ENCODE measurements around the gene BORCS8. TPM values are rescaled to one million over a fixed set of nuclear protein-coding genes. Genes with fewer than 3 reads are reported as not detected.

The BORCS8 gene
- total and polyA plus RNA-seq, 2 experiments from 2014 or later: 24.7 to 38.0 TPM

DNA sequence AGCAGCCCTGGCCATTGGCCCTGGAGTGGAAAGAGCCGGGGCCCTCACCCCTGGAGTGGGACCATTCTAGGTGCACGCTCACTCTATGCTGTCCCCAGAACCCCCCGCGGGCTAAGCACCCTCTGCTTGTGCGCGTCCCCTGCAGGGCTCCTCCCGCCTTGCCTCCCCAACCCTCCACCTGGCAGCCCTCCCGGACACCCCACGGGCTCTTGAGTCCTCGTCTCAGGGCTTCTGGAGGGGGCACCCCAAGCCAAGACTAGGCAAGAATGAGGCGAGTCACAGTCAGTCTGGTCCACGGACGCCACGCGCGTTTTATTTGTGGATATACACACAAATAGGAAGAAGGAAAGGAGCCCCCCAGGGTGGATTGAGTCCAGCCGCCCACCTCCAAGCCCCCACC is 46.7 kb downstream of the BORCS8 start:
- Histone ChIP-seq H3K36me3 (no peaks in the 10 kb centered on the region), H3K4me1 (ENCODE audit: low read depth) (no peaks in the 10 kb centered on the region), H3K27me3 (peaks cover 3% of the 10 kb centered on the region), H3K9me3 (ENCODE audit: low read depth) (no peaks in the 10 kb centered on the region), H3K27ac (no peak overlapping the region), H3K4me3 (no peak overlapping the region)
- TF ChIP-seq, protein P1, sequence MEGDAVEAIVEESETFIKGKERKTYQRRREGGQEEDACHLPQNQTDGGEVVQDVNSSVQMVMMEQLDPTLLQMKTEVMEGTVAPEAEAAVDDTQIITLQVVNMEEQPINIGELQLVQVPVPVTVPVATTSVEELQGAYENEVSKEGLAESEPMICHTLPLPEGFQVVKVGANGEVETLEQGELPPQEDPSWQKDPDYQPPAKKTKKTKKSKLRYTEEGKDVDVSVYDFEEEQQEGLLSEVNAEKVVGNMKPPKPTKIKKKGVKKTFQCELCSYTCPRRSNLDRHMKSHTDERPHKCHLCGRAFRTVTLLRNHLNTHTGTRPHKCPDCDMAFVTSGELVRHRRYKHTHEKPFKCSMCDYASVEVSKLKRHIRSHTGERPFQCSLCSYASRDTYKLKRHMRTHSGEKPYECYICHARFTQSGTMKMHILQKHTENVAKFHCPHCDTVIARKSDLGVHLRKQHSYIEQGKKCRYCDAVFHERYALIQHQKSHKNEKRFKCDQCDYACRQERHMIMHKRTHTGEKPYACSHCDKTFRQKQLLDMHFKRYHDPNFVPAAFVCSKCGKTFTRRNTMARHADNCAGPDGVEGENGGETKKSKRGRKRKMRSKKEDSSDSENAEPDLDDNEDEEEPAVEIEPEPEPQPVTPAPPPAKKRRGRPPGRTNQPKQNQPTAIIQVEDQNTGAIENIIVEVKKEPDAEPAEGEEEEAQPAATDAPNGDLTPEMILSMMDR (IDR thresholded peaks at IDR 0.05; ENCODE audit: low read depth, low read length): no peak
- no peak for DNase-seq (ENCODE audit: low read depth in 1 of 2, low spot score in 1 of 2)

DNA sequence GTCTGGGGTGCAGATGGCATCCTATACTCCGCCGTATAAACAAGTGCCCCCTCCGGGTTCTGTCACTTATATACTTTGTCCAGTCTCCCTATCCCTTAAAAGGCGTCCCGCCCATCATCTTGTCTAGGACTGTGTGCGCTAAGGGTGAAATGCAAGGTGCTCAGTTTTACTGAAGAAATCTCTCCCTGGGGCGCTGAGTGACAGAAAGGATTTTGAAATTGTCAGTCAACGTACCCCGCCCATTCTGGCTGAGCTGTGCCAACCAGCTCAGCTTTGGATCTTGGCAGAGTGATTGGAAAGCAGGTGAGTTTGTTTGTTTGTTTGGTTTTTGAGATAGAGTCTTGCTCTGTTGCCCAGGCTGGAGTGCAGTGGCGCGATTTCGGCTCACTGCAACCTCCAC is 49.6 kb downstream of the BORCS8 start:
- Histone ChIP-seq H3K9me3 (ENCODE audit: low read depth) (no peaks in the 10 kb centered on the region), H3K4me1 (ENCODE audit: low read depth) (peaks cover 2% of the 10 kb centered on the region), H3K4me3 (no peak overlapping the region), H3K36me3 (no peaks in the 10 kb centered on the region), H3K27ac (no peak overlapping the region), H3K27me3 (peaks cover 3% of the 10 kb centered on the region)
- TF ChIP-seq, protein P1 (IDR thresholded peaks at IDR 0.05; ENCODE audit: low read depth, low read length): no peak
- DNase-seq (ENCODE audit: low read depth in 1 of 2, low spot score in 1 of 2): no peak

DNA sequence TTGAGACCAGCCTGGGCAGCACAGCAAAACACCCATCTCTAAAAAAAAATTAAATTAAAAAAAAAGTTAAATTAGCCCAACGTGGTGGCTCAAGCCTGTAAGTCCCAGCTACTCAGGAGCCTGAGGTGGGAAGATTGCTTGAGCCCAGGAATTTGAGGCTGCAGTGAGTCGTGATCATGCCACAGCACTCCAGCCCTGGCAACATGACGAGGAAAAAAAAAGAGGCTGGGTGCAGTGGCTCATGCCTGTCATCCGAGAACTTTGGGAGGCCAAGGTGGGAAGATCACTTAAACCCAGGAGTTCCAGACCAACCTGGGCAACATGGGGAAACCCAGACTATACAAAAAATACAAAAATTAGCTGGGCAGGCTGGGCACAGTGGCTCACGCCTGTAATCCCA is 51.5 kb downstream of the BORCS8 start:
- Histone ChIP-seq H3K36me3 (no peaks in the 10 kb centered on the region), H3K27ac (no peak overlapping the region), H3K27me3 (peaks cover 3% of the 10 kb centered on the region), H3K9me3 (ENCODE audit: low read depth) (no peaks in the 10 kb centered on the region), H3K4me1 (ENCODE audit: low read depth) (peaks cover 8% of the 10 kb centered on the region), H3K4me3 (no peak overlapping the region)
- DNase-seq (ENCODE audit: low read depth in 1 of 2, low spot score in 1 of 2): peak in 1 of 2 donors; percentile 34
- TF ChIP-seq, protein P1 (IDR thresholded peaks at IDR 0.05; ENCODE audit: low read depth, low read length): no peak

DNA sequence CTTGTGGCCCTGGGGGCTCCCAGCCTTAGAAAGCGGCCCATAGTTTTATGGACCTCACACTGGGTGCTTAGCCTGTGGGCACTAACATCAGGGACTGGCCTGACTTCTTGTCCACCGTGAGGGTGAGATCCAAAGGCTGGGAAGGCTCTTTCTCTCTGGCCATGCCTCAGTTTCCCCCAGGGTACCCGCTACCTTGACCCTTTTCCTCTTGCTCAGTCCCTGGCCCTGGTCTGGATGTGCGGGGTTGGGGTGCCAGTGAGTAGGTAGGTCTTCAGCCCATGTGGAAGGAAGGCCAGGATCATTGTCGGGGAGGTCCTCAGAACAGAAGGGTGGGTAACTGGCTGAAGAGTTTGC is 52.1 kb downstream of the BORCS8 start:
- H3K27me3 ChIP-seq: peaks cover 3% of the 10 kb centered on the region
- H3K4me3 ChIP-seq: no peak overlapping the region
- H3K4me1 ChIP-seq (ENCODE audit: low read depth): peaks cover 14% of the 10 kb centered on the region
- DNase-seq (ENCODE audit: low read depth in 1 of 2, low spot score in 1 of 2): no peak
- TF ChIP-seq, protein P1 (IDR thresholded peaks at IDR 0.05; ENCODE audit: low read depth, low read length): no peak
- H3K36me3 ChIP-seq: no peaks in the 10 kb centered on the region
- no peak overlapping the region for H3K27ac ChIP-seq
- H3K9me3 ChIP-seq (ENCODE audit: low read depth): no peaks in the 10 kb centered on the region

DNA sequence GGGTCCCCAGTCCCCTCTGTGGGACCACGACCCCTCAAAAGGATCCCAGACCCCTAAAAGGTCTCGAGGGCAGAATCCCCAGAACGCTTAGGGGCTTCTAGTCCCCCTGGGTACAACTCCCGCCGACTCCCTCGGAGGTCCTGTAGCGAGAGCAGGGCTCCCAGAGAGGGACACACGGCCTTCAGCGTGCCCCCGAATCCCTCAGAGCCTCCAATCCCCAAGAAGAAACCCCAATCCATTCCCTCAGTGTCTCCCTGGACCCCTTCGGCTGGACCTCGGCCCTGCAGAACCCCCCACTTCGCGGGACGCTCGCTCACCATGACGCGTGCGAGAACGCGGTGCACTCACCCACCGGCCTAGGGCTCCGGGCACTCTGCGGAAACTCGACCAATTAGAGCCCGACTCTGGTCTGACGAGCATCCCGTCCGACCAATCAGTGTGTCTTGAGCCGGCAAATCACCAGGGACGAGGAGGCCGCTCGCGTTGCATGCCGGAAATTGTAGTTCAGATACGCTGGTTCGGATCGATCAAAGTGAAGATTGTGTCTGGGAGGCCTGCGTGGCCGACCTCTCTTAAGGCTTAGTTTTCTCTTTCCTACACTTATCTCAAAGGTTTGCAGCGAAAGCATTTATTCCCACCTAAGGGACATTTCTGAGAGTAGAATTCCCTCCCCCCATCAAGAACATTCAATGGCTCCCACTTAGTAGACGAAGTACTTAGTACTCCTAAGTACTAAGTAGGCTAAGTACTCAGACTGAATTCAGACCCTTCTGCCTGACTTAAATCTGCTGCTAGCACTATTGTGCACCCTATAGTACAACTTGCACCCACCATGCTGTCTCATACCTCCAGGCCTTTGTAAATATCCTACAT is 53.6 kb downstream of the BORCS8 start, which contains the start of gene TMEM161A:
Gene TMEM161A, minus strand, starts transcription at position 370 of the 873 bp plus-strand sequence. Its CDS starts 50 bp downstream, at position 320.
- H3K27ac ChIP-seq: peak within 1 kb of the TSS; percentile 22
- no peaks in the 10 kb centered on the region for H3K36me3 ChIP-seq
- H3K4me3 ChIP-seq: peak within 1 kb of the TSS; percentile 53
- H3K4me1 ChIP-seq (ENCODE audit: low read depth): peaks cover 20% of the 10 kb centered on the region
- DNase-seq (ENCODE audit: low read depth in 1 of 2, low spot score in 1 of 2): peak; percentile 97 to 99
- TF ChIP-seq, protein P1 (IDR thresholded peaks at IDR 0.05; ENCODE audit: low read depth, low read length): no peak
- H3K9me3 ChIP-seq (ENCODE audit: low read depth): no peaks in the 10 kb centered on the region
- peaks cover 3% of the 10 kb centered on the region for H3K27me3 ChIP-seq
